Uterus (tissue), 4 donors: ENCODE results near the gene CA14. TPM values are rescaled to one million over a fixed set of nuclear protein-coding genes. Genes with fewer than 3 reads are reported as not detected.
"Not testable (repeated sequence)": the region's sequence is repeated elsewhere in the genome, so short reads cannot be mapped to it uniquely, and the experiment has no call there.

Experiments
- DNase-seq, 2 donors: peaks; one replicate each; pipeline ENCODE4 v3.0.0-alpha.2; 2019 to 2020
- H3K27ac ChIP-seq, 2 donors: fragments of 200-600 bp; sonication (generic); 1 replicate in 1 of 2; 2 replicates in 1 of 2; pipeline ENCODE4 v1.5.1; 2016 to 2018
- H3K27me3 ChIP-seq, 2 donors: fragments of 200-600 bp; sonication (generic); one replicate each; pipeline ENCODE4 v1.5.1; 2018 to 2019; ENCODE audit warnings: control low read depth in 1 of 2
- H3K36me3 ChIP-seq, 2 donors: fragments of 200-600 bp; sonication (generic); one replicate each; pipeline ENCODE4 v1.5.1; 2019; ENCODE audit warnings: control low read depth in 1 of 2
- H3K4me1 ChIP-seq, 2 donors: fragments of 200-600 bp; sonication (generic); one replicate each; pipeline ENCODE4 v1.5.1; 2018 to 2019; ENCODE audit warnings: control low read depth in 1 of 2
- H3K4me3 ChIP-seq, 2 donors: fragments of 200-600 bp; sonication (generic); 1 replicate in 1 of 2; 2 replicates in 1 of 2; pipeline ENCODE4 v1.5.1; 2018 to 2019; ENCODE audit warnings: mild to moderate bottlenecking in 1 of 2
- H3K9me3 ChIP-seq, 2 donors: fragments of 200-600 bp; sonication (generic); one replicate each; pipeline ENCODE4 v1.5.1; 2019; ENCODE audit warnings: control low read depth in 1 of 2
- CTCF ChIP-seq, 4 experiments: fragments of 200-600 bp in 2 of 4; fragments of 450-650 bp in 2 of 4; sonication (generic) in 2 of 4; IDR thresholded peaks; one replicate each; pipeline ENCODE4 v1.5.1; 2016 to 2019; ENCODE audit warnings: antibody characterized with exemption in 4 of 4, mild to moderate bottlenecking in 2 of 4, moderate library complexity in 1 of 4
- POLR2A ChIP-seq, 2 donors: fragments of 450-650 bp; IDR thresholded peaks; one replicate each; pipeline ENCODE4 v1.6.1; 2016; ENCODE audit warnings: antibody characterized with exemption in 2 of 2, mild to moderate bottlenecking in 1 of 2, moderate library complexity in 1 of 2
- intact Hi-C: fragments of 100-400 bp; cut with DNase I; formaldehyde crosslinking; loops from one replicate; pipeline ENCODE4 v1.15.1; 2023; ENCODE audit warnings: low total_unique reads
- total RNA-seq, 4 donors: library from RNA; depleted of rRNA in 3 of 4; stranded (reverse); fragments of >200 nt in 3 of 4; gene quantifications; one replicate each; pipeline versions ENCODE4 v1.1.0 to v1.2.4, GENCODE V29; 2014 to 2023
- donor health status: DM: yes; HTN: yes; CAD: no.

The CA14 gene
- under 1 TPM in 2 of 4 donors, not detected in 2; 0.88 to 0.90 TPM for total RNA-seq

DNA sequence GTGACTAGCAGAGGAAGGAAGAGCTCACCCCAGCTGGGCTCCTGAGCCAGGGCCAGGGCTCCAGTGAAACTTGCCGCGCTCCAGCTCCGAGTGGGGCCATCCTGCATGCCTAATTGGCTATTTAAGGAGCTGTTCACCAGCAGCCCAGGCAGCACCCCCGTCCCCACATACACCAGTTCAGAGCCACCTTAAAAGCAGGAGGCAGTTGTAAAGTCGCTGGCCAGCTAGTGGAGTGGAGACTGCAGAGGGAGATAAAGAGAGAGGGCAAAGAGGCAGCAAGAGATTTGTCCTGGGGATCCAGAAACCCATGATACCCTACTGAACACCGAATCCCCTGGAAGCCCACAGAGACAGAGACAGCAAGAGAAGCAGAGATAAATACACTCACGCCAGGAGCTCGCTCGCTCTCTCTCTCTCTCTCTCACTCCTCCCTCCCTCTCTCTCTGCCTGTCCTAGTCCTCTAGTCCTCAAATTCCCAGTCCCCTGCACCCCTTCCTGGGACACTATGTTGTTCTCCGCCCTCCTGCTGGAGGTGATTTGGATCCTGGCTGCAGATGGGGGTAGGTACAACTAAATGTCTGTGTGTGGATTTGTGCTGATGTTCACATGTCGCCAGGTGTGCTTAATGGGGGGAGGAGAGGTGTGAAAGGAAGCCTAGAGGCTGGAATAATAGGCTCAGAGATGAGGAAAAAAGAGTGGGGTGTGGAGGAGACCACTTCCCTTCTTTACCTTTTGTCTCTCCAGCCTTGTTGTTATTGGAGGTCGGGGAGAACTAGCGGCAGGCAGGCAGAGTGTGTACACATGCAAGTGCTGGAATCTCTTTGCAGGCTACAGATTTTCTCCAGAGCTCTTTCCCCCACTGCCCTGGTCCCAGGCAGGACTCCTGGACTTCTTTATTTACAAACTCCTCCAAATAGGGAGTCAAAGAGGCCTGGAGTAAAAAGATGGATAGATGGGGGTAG lies at the start of gene CA14:
CA14 (plus strand) TSS at position 151 of the 962 bp plus-strand sequence; CDS start at position 506, 355 bp downstream.
- no peak for TF ChIP-seq POLR2A (IDR thresholded peaks at IDR 0.05)
- TF ChIP-seq CTCF (IDR thresholded peaks at IDR 0.05): no peak
- H3K27me3 ChIP-seq: no peaks in the 10 kb centered on the region
- no peak for DNase-seq
- H3K4me1 ChIP-seq: peaks cover 0 to 8% of the 10 kb centered on the region in 2 donors
- H3K9me3 ChIP-seq: no peaks in the 10 kb centered on the region
- intact Hi-C loops: no loop called here
- H3K4me3 ChIP-seq: no peak within 1 kb of the TSS
- no peak within 1 kb of the TSS for H3K27ac ChIP-seq
- no peaks in the 10 kb centered on the region for H3K36me3 ChIP-seq

DNA sequence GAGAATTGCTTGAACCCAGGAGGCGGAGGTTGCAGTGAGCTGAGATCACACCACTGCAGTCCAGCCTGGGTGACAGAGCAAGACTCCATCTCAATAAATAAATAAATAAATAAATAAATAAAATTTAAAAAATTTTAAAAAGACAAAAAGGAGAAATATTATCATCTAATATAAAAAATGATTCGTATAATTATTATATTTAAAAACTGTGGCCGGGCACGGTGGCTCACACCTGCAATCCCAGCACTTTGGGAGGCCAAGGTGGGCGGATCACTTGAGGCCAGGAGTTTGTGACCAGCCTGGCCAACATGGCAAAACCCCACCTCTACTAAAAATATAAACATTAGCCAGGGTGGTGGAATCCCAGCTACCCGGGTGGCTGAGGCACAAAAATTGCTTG lies 49.1 kb upstream of the CA14 start:
- H3K36me3 ChIP-seq, H3K4me3 ChIP-seq, H3K27ac ChIP-seq, H3K9me3 ChIP-seq, DNase-seq, H3K27me3 ChIP-seq, intact Hi-C loops, H3K4me1 ChIP-seq: not testable (repeated sequence)

DNA sequence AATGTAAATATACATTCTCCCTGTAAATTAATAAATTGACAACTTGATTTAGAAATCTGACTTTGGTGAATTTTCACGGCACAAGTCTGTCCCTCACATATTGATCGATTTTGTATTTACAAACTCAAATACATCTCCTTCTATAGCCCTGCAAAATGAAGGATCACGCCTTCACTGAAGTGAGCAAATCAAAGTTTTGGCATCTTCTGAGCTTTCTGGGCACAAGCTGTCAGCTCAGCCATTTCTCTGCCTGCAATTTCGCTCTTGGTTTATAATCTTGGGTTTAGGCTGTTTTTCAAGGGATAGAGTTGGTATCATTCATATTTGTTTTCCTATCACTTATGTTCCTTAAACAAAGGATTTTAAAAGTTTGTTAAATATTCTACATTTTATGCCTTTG lies 47.5 kb upstream of the CA14 start:
- Histone ChIP-seq H3K27me3 (no peaks in the 10 kb centered on the region), H3K36me3 (no peaks in the 10 kb centered on the region), H3K4me1 (no peaks in the 10 kb centered on the region), H3K9me3 (no peaks in the 10 kb centered on the region), H3K27ac (no peak overlapping the region), H3K4me3 (no peak overlapping the region)
- no peak for DNase-seq
- TF ChIP-seq POLR2A (IDR thresholded peaks at IDR 0.05) (no peak), CTCF (IDR thresholded peaks at IDR 0.05) (no peak)
- intact Hi-C loops: no loop called here

GRCh38 chr1:150210706-150211105 lies 46.9 kb upstream of the CA14 start:
- no peak for DNase-seq
- no peak for TF ChIP-seq POLR2A (IDR thresholded peaks at IDR 0.05)
- TF ChIP-seq CTCF (IDR thresholded peaks at IDR 0.05): no peak
- H3K27me3 ChIP-seq: no peaks in the 10 kb centered on the region
- intact Hi-C loops: no loop called here
- no peaks in the 10 kb centered on the region for H3K36me3 ChIP-seq
- no peak overlapping the region for H3K27ac ChIP-seq
- no peak overlapping the region for H3K4me3 ChIP-seq
- no peaks in the 10 kb centered on the region for H3K4me1 ChIP-seq
- no peaks in the 10 kb centered on the region for H3K9me3 ChIP-seq

GRCh38 chr1:150212070-150212469 lies 45.5 kb upstream of the CA14 start:
- Histone ChIP-seq H3K4me1 (no peaks in the 10 kb centered on the region), H3K9me3 (no peaks in the 10 kb centered on the region), H3K27ac (no peak overlapping the region), H3K4me3 (no peak overlapping the region), H3K27me3 (no peaks in the 10 kb centered on the region), H3K36me3 (no peaks in the 10 kb centered on the region)
- intact Hi-C loops: no loop called here
- TF ChIP-seq CTCF (IDR thresholded peaks at IDR 0.05): no peak
- TF ChIP-seq POLR2A (IDR thresholded peaks at IDR 0.05): no peak
- DNase-seq: no peak
